GM19467 (cell line): ENCODE data around the gene TMEM51.

ENCODE experiments used
- ATAC-seq: cut with Tn5 transposase; IDR thresholded peaks from one replicate; pipeline ENCODE4 v1.9.1; 2021; ENCODE audit warnings: mild to moderate bottlenecking, moderate library complexity; ENCODE audit not compliant: unreplicated experiment

The TMEM51 gene

DNA sequence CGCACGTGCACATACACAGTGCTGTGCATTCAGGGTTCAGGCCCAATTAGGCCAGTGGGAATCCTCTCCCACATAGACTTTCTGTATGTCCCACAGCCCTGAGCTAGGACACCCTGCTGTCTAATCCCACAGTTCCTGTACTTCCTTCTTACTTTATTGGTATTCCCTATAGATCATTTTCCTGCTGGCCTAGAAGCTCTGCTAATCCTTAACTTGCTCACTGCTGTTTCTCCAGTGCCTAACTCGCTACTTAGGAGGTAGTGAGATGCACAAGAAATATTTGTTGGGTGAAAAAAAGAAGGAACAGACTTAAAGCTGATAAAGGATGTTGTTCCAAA, 59.4 kb downstream of the TMEM51 start:
- ATAC-seq, result no peak

DNA sequence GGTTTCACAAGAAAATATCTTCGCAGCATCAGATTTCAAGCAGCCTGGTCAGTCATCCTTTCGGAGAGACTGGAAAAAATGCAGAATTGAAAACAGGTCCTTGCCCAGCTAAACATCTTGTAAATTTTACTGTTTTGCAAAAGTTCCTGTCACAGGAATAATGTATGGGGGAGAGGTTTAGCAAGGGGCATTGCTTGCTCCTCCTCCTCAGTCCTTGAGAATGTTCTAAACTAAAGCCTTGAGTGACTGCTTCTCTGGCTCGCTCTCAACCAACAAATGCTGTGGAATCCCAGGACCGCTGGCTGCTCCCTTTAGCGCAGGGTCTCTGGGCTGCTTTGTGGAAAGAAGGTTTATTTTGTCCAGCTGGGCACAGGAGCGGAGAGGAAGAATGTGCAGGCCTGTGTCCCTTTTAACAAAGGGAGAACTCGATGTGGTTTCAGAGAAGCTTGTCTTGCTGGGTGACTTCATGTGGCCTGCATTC, 59.8 kb downstream of the TMEM51 start:
- ATAC-seq, result no peak

DNA sequence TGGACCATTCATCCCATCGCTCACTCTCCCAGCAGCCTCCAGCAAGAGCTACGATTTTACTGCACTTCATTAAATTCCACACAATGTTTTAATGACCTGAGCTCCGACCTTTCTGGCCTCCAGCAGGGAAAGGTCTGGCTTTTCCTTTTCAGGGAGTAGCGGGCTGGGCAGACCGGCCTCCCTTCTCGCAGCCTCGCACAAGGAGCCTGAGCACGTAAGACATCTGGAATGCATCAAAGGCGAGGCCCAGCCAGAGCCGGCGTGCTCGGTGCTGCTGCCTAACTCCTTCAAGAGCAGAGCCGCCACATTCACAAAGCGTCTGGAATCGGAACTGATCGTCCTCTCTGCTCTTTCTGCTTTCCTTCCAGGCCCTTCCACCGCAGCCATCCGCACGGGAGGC, 61.0 kb downstream of the TMEM51 start:
- ATAC-seq, result no peak

DNA sequence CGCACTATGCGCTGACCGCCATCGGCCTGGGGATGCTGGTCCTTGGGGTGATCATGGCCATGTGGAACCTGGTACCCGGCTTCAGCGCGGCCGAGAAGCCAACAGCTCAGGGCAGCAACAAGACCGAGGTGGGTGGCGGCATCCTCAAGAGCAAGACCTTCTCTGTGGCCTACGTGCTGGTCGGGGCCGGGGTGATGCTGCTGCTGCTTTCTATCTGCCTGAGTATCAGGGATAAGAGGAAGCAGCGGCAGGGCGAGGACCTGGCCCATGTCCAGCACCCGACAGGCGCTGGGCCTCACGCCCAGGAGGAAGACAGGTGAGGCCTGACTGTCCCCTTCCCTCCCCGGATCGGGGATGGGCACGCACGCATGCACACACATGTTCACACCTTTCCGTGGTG, 61.6 kb downstream of the TMEM51 start:
- no peak for ATAC-seq

DNA sequence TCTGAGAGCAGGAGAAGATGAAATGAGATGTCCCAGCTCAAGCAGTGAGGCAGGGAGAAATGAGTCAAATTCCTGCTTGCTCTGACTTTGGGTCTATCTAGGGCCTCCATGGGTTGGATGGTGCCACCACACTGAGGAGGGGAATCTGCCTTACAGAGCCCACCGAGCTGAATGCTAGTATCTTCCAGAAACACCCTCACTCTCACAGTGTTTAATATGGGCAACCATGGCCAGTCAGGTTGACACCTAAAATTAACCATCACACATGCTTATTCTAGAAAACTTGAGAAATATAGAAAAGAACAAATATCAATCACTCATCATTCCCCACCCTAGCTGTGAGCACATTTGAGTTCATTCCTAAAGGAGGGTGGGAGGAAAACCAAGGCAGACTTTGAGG, 64.1 kb downstream of the TMEM51 start:
- ATAC-seq, result no peak

DNA sequence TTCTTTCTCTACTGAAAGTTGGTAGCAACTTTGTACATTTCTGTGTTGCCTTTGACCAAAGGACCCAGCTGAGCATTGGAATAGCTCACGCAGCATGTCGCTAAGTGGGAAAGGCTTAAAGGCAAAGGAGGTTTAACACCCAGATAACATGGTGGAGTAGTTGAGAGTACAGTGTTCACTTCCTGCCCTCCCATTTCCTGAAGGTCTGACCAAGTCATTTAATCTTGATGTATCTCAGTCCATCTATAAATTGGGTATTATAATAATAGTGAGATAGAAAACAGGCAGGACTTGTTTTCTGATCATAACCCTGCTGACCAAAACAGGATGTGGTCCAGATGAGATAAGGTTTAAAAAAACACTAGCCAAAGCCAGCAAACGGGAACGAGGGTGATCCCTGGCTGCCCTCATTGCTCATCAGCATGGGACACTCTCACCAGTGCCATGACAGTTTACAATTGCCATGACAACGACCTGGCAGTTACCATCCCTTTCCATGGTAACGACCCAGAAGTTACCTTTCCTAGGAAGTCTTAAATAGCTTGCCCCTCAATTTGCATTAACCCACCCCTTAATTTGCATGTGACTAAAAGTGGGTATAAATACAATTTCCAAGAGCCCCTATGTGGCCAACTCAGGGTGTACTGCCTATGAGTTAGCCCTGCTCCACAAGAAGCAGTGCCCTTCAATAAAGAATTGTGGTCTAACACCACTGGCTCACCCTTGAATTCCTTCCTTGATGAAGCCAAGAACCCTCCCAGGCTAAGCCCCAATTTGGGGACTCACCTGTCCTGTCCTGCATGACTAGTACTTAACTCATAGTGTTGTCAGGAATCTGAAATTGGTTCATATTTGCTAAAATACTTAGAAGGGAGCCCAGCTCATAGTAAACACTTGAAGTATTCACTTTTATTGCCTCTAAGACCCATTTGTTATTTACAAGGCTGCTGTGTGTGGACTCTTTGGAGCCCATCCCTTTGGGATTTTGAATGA, 65.0 kb downstream of the TMEM51 start:
- no peak for ATAC-seq

DNA sequence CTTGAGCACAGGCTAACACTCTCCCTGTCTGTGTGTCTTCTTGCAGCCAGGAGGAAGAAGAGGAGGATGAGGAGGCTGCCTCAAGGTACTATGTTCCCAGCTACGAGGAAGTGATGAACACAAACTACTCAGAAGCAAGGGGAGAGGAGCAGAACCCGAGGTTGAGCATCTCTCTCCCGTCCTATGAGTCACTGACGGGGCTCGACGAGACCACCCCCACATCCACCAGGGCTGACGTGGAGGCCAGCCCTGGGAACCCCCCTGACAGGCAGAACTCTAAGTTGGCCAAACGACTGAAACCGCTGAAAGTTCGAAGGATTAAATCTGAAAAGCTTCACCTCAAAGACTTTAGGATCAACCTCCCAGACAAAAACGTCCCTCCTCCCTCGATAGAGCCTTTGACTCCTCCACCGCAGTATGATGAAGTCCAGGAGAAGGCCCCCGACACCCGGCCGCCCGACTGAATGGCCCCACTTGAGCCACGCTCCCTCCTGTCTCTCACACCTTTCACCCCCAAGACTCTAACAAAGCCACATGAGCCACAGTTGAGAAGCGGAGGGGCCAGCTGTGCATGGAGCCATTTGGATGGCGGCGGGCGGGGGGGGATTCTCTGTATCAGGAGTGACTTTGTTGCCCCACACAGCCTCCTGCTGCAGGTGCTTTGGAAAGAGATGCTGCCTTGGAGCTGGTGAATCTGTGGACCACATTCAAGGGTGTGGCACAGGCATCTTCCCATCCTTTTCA, 65.9 kb downstream of the TMEM51 start:
- ATAC-seq, result no peak

DNA sequence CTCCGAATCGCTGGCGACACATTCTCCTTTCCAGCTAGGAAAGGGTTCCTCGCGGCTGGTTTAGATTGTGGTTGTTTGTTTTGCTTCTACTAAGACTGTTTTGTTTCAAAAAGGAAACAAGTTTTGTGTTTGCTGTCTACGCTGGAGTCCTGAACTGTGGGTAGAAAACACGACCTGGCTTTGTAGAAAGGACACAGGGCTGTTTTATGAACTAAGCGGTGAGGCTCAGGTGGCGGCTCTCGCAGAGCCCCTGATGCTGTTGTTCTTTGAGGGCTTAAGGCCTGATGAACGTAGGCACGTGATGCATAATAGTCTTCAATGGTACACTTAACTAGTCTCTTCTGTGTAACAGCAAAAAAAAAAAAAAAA, 66.5 kb downstream of the TMEM51 start:
- no peak for ATAC-seq

DNA sequence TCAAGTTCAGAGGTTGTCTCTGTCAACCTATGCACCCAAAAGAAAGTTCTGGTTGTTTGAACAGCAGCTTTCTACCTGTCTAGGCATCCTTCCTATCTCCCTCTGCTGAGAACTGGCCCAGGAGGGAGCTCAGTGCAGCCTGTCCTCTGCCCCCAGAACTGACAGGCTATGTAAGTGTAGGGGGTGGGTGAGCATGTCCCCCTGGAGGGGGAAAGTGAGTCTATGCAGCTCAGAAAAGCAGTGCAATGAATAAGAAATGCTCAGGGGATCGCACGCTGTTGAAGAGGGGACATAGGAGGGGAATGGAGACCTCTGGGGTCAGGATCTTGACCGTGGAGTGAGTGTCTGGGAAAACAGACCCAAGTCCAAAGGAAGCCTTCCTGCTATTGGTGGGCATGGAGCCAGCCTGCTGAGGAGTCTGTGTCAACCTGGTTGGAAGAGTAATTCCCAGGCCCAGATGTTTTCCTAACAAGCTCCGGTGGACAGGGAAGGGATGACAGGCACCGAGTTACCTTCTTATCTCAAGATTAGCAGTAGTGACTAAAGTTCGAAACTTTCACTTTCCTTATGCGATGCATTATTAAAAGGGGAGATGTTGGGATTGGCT, 67.4 kb downstream of the TMEM51 start:
- no peak for ATAC-seq

DNA sequence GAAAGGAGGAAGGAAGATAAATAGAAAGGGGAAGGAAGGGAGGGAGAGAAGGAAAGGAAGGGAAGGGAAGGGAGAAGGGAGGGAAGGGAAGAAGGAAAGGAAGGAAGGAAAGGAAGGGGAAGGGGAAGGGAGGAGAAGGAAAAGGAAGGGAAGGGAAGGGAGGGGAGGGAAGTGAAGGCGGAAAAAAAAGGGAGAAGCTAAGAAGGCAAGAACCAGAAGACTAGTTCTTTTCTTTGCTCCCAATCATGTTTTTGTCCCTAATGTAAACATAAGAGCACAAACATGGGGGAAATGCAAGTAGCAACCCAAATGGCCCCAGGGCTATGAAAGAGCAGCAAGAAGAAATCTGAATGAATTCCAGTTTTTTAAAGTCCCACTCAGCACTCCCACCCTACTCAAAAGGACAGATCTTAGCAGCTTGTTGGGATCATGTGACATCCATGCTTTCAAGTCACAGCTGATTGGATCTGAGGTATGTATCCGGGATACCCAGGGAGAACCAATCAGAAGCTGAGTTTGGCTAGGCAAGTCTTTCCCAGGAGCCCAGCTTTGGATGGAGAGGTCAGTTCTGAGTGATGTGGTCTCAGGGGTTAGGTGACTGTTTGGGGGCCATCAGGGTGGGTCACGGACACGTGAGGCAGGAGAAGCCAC, 69.2 kb downstream of the TMEM51 start:
- ATAC-seq, result no peak

DNA sequence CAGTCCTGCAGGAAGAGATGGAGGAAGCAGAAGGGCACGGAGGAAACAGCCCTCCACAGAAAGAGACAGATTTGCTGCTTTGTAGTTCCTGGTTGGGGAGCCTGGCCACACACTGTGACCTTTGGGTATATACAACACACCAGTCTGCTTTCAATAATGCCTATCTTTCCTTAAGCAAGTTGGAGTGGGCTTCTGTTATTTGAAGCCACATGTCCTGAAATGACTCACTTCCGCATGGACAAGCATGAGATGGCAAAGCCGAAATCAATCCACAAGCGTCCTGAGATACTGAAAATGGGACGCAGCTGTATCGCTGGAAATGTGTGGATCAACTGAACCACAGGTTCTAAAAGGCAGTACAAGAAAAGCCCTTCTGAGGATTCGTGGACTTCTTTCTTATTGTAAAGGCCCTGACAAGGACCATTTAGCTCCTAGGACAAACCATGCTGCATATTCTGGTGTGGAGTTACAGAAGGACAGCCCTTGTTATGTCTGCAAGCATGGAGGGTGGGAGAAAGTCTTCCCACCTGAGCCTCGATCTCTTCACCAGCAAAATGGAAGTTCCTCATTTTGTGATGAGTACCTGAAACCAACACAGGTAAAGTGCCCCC, 70.8 kb downstream of the TMEM51 start:
- ATAC-seq, result no peak

DNA sequence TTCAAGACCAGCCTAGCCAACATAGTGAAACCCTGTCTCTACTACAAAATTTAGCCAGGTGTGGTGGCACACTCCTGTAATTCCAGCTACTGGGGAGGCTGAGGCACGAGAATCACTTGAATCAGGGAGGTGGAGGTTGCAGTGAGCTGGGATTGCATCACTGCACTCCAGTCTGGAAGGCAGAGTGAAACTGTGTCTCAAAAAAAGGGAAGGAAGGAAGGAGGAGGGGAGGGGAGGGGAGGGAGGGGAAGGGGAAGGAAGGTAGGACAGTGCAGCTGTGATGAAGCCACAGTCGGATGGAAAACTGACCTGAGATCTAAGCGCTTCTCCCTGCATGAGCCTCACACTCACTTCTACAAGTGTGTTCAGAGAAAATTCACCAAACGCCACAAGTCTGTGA, 71.4 kb downstream of the TMEM51 start:
- ATAC-seq, result no peak

DNA sequence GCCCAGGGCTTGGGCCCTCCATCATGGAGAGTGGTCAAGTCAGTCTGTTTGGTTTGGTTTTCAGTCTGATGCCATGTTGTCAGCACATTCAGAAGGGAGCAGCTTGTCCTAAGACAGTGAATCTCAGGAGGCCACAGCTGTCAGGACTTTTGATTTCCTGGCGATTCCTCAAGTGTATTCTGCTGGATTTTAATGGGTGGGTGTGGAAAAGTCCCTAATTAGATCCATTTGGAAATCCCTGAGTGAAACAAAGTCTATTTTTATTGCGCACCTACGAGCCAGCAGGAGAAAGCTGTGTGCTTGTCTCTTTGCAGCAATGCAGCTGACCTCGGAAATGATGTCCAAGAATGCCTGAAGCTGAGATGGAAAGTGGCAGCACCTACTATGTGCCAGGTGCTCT, 71.9 kb downstream of the TMEM51 start:
- no peak for ATAC-seq

DNA sequence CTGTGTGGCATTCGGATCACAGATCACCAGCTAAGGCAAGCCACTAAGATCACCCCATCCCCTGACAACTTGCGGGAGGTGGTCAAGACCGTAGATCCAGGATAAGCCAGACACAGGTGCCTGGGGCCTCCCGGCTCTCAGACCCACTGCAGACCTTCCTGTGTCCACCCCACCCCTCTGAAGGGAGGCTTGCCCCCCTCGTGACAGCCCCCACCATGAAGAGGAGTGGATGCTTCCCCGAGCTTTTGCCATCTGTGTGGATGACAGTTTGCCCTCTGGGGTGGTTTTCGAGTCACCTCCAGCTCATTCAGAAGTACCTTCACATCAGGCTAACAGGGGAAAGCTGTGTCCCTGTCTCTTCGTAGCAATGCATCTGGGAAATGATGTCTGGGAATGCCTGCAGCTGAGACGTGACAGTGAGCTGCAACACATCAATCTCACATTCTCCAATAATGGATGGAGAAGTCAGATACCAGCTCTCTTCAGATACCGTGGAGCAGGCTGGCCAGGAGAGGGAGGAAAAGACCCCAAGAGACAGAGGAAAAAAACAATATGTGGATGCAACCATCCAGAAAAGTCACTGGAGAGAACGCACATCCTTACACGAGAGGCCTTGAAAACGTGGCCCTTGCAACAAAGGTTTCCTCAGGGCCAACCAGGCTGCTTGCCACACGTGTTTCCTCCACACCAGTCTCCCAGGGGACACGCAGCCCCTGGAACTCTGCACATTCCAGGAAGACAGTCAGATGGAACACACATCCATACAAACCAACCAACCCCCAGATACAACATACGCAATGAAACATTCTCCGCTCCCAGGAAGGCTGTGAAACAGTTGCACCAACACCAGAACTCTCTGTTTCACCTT, 73.1 kb downstream of the TMEM51 start:
- ATAC-seq, result no peak

DNA sequence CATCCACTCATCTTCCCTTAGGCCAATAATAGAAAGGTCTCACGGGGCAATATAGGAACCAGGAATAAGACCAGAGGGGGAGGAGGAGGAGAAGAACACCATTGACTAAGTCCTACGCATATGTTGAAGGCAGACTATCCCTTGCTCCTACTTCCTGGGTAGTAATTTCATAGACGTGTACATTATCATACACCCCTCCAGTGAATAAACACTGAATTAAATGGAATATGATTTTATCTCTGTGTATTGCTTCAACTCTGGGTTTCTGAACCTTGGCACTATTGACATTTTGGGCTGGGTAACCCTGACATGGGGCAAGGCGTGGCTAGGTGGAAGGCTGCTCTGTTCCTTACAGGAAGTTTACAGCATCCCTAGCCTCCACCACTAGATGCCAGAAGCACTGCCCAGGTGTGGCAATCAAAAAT, 76.2 kb downstream of the TMEM51 start:
- ATAC-seq, result no peak

DNA sequence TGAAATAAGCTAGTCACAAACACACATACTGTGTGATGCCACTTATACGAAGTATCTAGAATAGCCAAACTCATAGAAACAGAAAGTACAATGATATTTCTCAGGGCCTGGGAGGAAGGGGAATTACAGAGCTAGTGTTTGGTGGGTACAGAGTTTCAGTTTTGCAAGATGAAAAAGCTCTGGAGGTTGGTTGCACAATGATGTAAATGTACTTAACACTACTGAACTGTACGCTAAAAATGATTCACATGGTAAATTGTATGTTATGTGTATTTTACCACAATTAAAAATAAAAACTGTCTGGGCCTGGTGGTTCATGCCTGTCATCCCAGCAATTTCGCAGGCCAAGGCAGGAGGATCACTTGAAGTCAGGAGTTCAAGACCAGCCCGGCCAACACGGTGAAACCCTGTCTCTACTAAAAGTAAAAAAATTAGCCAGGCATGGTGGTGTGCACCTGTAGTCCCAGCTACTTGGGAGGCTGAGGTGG, 78.2 kb downstream of the TMEM51 start:
- ATAC-seq, result peak; percentile 83

DNA sequence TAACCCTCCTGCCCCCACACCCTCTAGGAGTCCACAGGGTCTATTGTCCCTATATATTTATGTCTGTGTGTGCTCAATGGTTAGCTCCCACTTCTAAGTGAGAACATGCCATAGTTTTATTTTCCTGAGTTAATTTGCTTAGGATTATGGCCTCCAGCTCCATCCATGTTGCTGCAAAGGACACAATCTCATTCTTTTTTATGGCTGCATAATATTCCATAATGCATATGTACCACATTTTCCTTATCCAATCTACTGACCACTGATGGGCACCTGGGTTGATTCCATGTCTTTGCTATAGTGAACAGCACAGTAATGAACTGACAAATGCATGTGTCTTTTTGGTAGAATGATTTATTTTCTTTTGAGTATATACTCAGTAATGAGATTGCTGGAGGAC, 80.1 kb downstream of the TMEM51 start:
- no peak for ATAC-seq

DNA sequence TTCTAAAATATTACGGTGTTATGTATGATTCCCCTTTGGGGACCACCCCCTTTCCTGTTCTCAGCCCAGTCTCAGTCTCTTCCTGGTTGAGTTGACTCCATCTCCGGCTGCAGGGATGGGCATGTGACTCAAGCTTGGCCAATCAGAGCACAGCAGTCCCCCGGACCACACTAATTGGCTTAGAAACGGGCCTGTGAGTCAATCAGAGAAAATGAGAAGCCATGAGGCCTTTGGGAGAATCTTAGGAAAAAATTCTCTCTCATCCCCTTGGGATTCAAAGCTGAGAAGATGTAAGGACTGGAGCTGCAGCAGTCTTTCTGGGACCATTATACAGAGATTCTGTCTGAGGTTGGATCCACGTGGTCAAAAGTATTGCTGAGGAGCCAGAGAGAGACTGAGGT, 82.8 kb downstream of the TMEM51 start:
- ATAC-seq, result no peak

DNA sequence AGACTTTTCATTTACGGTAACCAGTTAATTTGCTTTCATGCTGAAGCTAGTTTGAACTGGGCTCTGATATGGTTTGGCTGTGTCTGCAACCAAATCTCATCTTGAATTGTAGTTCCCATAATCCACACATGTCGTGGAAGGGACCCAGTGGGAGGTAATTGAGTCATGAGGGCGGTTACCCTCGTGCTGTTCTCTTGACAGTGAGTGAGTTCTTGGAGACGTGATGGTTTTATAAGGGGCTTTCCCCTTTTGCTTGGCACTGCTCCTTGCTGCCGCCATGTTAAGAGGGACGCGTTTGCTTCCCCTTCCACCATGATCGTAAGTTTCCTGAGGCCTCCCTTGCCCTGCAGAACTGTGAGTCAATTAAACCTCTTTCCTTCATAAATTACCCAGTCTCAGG, 83.2 kb downstream of the TMEM51 start:
- no peak for ATAC-seq

DNA sequence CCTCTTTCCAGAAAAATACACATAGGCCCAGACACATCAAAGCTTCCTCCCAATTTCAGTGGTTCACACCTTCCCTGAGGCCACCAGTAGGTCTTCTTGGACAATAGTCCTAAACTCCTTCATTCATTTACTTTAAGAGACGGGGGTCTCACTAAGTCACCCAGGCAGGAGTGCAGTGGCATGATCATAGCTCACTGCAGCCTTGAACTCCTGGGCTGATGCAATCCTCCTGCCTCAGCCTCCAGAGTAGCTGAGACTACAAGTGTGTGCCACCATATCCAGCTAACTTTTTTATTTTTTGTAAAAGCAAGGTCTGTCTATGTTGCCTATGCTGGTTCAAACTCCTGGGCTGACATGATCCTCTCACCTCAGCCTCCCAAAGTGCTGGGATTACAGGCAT, 85.2 kb downstream of the TMEM51 start:
- ATAC-seq, result no peak
